Uterus (tissue), 2 donors: Measurements from ENCODE around the gene TAPBP.

Experiments
- CTCF ChIP-seq, 4 experiments: fragments of 200-600 bp in 2 of 4; fragments of 450-650 bp in 2 of 4; sonication (generic) in 2 of 4; IDR thresholded peaks; one replicate each; pipeline ENCODE4 v1.5.1; 2016 to 2019; ENCODE audit warnings: antibody characterized with exemption in 4 of 4, mild to moderate bottlenecking in 2 of 4, moderate library complexity in 1 of 4
- POLR2A ChIP-seq, 2 donors: fragments of 450-650 bp; IDR thresholded peaks; one replicate each; pipeline ENCODE4 v1.6.1; 2016; ENCODE audit warnings: antibody characterized with exemption in 2 of 2, mild to moderate bottlenecking in 1 of 2, moderate library complexity in 1 of 2

- TF ChIP-seq CTCF (IDR thresholded peaks at IDR 0.05) (no peak), POLR2A (IDR thresholded peaks at IDR 0.05) (no peak)
These were observed 671 bp downstream of the TAPBP start for GRCh38 chr6:33313105-33313708.
